ENCODE measurements around the gene PIGX. TPM values are rescaled to one million over a fixed set of nuclear protein-coding genes. Genes with fewer than 3 reads are reported as not detected.
A peak's percentile ranks its signal among the peaks of the same experiment; 100 is the strongest.

The PIGX gene
- total and polyA plus RNA-seq, 2 experiments from 2014 or later = 31.6 to 36.7 TPM

- Histone ChIP-seq H3K4me1 (ENCODE audit: insufficient read depth) (peaks cover 16% of the 10 kb centered on the region), H3K27ac (no peak overlapping the region), H3K79me2 (peaks cover 100% of the 10 kb centered on the region), H3K27me3 (no peaks in the 10 kb centered on the region), H3K36me3 (replicated peaks; ENCODE audit: insufficient read depth, low read depth) (peaks cover 3% of the 10 kb centered on the region), H3K4me2 (no peak overlapping the region), H3K9me2 (replicated peaks; ENCODE audit: insufficient read depth) (no peaks in the 10 kb centered on the region), H3K4me3 (no peak overlapping the region), H3K9me3 (ENCODE audit: low read depth) (no peaks in the 10 kb centered on the region), H4K20me1 (ENCODE audit: insufficient read depth, poor library complexity, severe bottlenecking) (peaks cover 10% of the 10 kb centered on the region), H2AFZ (no peak overlapping the region)
- 92% methylated on average over 9 of the region's 9 CpGs for WGBS (ENCODE audit: low lambda C conversion rate, missing lambda C conversion rate)
- no peak for DNase-seq (ENCODE audit: low spot score)
- no peak for TF ChIP-seq EZH2 (IDR thresholded peaks at IDR 0.05; ENCODE audit: borderline replicate concordance)
- TF ChIP-seq EZH2phosphoT487 (IDR thresholded peaks at IDR 0.05; ENCODE audit: low read depth, severe bottlenecking, unreplicated experiment) = no peak
- no peak for TF ChIP-seq CTCF (IDR thresholded peaks at IDR 0.05; ENCODE audit: poor library complexity)
Observed at GRCh38 chr3:196775938-196776337, 63.8 kb downstream of the PIGX start.

GRCh38 chr3:196777836-196778235, 65.7 kb downstream of the PIGX start:
- TF ChIP-seq EZH2 (IDR thresholded peaks at IDR 0.05; ENCODE audit: borderline replicate concordance) = no peak
- no peak for TF ChIP-seq EZH2phosphoT487 (IDR thresholded peaks at IDR 0.05; ENCODE audit: low read depth, severe bottlenecking, unreplicated experiment)
- TF ChIP-seq CTCF (IDR thresholded peaks at IDR 0.05; ENCODE audit: poor library complexity) = no peak
- H3K9me2 ChIP-seq (replicated peaks; ENCODE audit: insufficient read depth) = no peaks in the 10 kb centered on the region
- no peaks in the 10 kb centered on the region for H3K9me3 ChIP-seq (ENCODE audit: low read depth)
- peak overlapping the region; percentile 67 for H3K27ac ChIP-seq
- H3K79me2 ChIP-seq = peaks cover 95% of the 10 kb centered on the region
- H2AFZ ChIP-seq = no peak overlapping the region
- H4K20me1 ChIP-seq (ENCODE audit: insufficient read depth, poor library complexity, severe bottlenecking) = peaks cover 6% of the 10 kb centered on the region
- no peak overlapping the region for H3K4me3 ChIP-seq
- peaks cover 11% of the 10 kb centered on the region for H3K4me1 ChIP-seq (ENCODE audit: insufficient read depth)
- DNase-seq (ENCODE audit: low spot score) = no peak
- H3K36me3 ChIP-seq (replicated peaks; ENCODE audit: insufficient read depth, low read depth) = peaks cover 3% of the 10 kb centered on the region
- WGBS (ENCODE audit: low lambda C conversion rate, missing lambda C conversion rate) = 77% methylated on average over 8 of the region's 8 CpGs
- peak overlapping the region; percentile 58 for H3K4me2 ChIP-seq
- H3K27me3 ChIP-seq = no peaks in the 10 kb centered on the region

GRCh38 chr3:196778755-196779154, 66.6 kb downstream of the PIGX start:
- TF ChIP-seq EZH2 (IDR thresholded peaks at IDR 0.05; ENCODE audit: borderline replicate concordance) (no peak), CTCF (IDR thresholded peaks at IDR 0.05; ENCODE audit: poor library complexity) (no peak)
- Histone ChIP-seq H3K4me1 (ENCODE audit: insufficient read depth) (peaks cover 4% of the 10 kb centered on the region), H2AFZ (no peak overlapping the region), H3K9me3 (ENCODE audit: low read depth) (no peaks in the 10 kb centered on the region), H3K27ac (peak overlapping the region; percentile 67), H3K27me3 (no peaks in the 10 kb centered on the region), H3K9me2 (replicated peaks; ENCODE audit: insufficient read depth) (no peaks in the 10 kb centered on the region), H3K4me3 (no peak overlapping the region), H4K20me1 (ENCODE audit: insufficient read depth, poor library complexity, severe bottlenecking) (peaks cover 6% of the 10 kb centered on the region), H3K36me3 (replicated peaks; ENCODE audit: insufficient read depth, low read depth) (peaks cover 3% of the 10 kb centered on the region), H3K79me2 (peaks cover 95% of the 10 kb centered on the region), H3K4me2 (peak overlapping the region; percentile 58)
- DNase-seq (ENCODE audit: low spot score) = no peak
- 71% methylated on average over 4 of the region's 4 CpGs for WGBS (ENCODE audit: low lambda C conversion rate, missing lambda C conversion rate)

GRCh38 chr3:196782511-196782910, 70.3 kb downstream of the PIGX start:
- no peak for TF ChIP-seq EZH2phosphoT487 (IDR thresholded peaks at IDR 0.05; ENCODE audit: low read depth, severe bottlenecking, unreplicated experiment)
- no peak for TF ChIP-seq CTCF (IDR thresholded peaks at IDR 0.05; ENCODE audit: poor library complexity)
- no peak for TF ChIP-seq EZH2 (IDR thresholded peaks at IDR 0.05; ENCODE audit: borderline replicate concordance)

More at GRCh38 chr3:196782511-196782910, 70.3 kb downstream of the PIGX start:
- H3K27me3 ChIP-seq = no peaks in the 10 kb centered on the region
- no peak overlapping the region for H3K4me2 ChIP-seq
- no peak overlapping the region for H3K4me3 ChIP-seq
- peaks cover 87% of the 10 kb centered on the region for H3K79me2 ChIP-seq
- peaks cover 3% of the 10 kb centered on the region for H3K36me3 ChIP-seq (replicated peaks; ENCODE audit: insufficient read depth, low read depth)
- no peaks in the 10 kb centered on the region for H3K9me2 ChIP-seq (replicated peaks; ENCODE audit: insufficient read depth)
- no peaks in the 10 kb centered on the region for H3K9me3 ChIP-seq (ENCODE audit: low read depth)
- H3K27ac ChIP-seq = no peak overlapping the region
- WGBS (ENCODE audit: low lambda C conversion rate, missing lambda C conversion rate) = 82% methylated on average over 4 of the region's 4 CpGs
- H2AFZ ChIP-seq = no peak overlapping the region
- no peaks in the 10 kb centered on the region for H4K20me1 ChIP-seq (ENCODE audit: insufficient read depth, poor library complexity, severe bottlenecking)
- peaks cover 3% of the 10 kb centered on the region for H3K4me1 ChIP-seq (ENCODE audit: insufficient read depth)
- DNase-seq (ENCODE audit: low spot score) = no peak
